A673 (cell line): ENCODE measurements around the gene TTI1. TPM values are rescaled to one million over a fixed set of nuclear protein-coding genes. Genes with fewer than 3 reads are reported as not detected.

Source experiments
- BruUV-seq: library from RNA; stranded (reverse); fragments of 400-500 nt; replicated peaks from 2 replicates; lab custom pipeline; 2021; lab: Mats Ljungman, UMichigan
- CTCF ChIA-PET: fragments of 300-600 bp; sonication (Branson Sonifier 250); formaldehyde crosslinking; loops from one replicate; lab custom pipeline; 2022; ENCODE audit warnings: antibody characterized with exemption; lab: Charles Lee
- POLR2A ChIA-PET: fragments of 300-600 bp; sonication (Branson Sonifier 250); formaldehyde crosslinking; loops from one replicate; lab custom pipeline; 2022; ENCODE audit warnings: antibody characterized with exemption; ENCODE audit not compliant: low non-redundant PET; lab: Charles Lee
- DNase-seq: peaks from one replicate; pipeline ENCODE4 v3.0.0-alpha.2; 2015; ENCODE audit warnings: low spot score
- H3K27ac ChIP-seq: fragments of 200-600 bp; sonication (generic); 2 replicates; pipeline ENCODE4 v1.5.1; 2016; ENCODE audit warnings: mixed run types, low read depth, mild to moderate bottlenecking, mixed read lengths, antibody characterized with exemption, low read length; ENCODE audit not compliant: poor library complexity, severe bottlenecking
- H3K27me3 ChIP-seq: fragments of 200-600 bp; sonication (generic); replicated peaks from 2 replicates; pipeline ENCODE4 v1.6.1; 2017; ENCODE audit warnings: mixed run types, low read depth, mild to moderate bottlenecking, mixed read lengths, antibody characterized with exemption, low read length; ENCODE audit not compliant: insufficient read depth, poor library complexity
- H3K36me3 ChIP-seq: fragments of 200-600 bp; sonication (generic); 2 replicates; pipeline ENCODE4 v1.6.1; 2016; ENCODE audit warnings: mixed run types, mild to moderate bottlenecking, mixed read lengths, antibody characterized with exemption, low read length; ENCODE audit not compliant: insufficient read depth, poor library complexity, severe bottlenecking
- H3K4me1 ChIP-seq: fragments of 200-600 bp; sonication (generic); 2 replicates; pipeline ENCODE4 v1.6.1; 2017; ENCODE audit warnings: mixed run types, mild to moderate bottlenecking, mixed read lengths, antibody characterized with exemption, low read length; ENCODE audit not compliant: insufficient read depth, poor library complexity, severe bottlenecking
- H3K4me3 ChIP-seq: fragments of 200-600 bp; sonication (generic); 2 replicates; pipeline ENCODE4 v1.5.1; 2016; ENCODE audit warnings: low read depth, mixed run types, mild to moderate bottlenecking, mixed read lengths, low read length; ENCODE audit not compliant: poor library complexity, severe bottlenecking
- H3K9me3 ChIP-seq: fragments of 200-600 bp; sonication (generic); 2 replicates; pipeline ENCODE4 v1.6.1; 2016; ENCODE audit warnings: mixed run types, low read depth, mild to moderate bottlenecking, mixed read lengths, antibody characterized with exemption, low read length; ENCODE audit not compliant: poor library complexity, severe bottlenecking
- CTCF ChIP-seq: fragments of 300-800, 200-600 bp; sonication (generic); conservative IDR thresholded peaks from 2 replicates; pipeline ENCODE4 v1.5.1; 2017; ENCODE audit warnings: low read depth, mild to moderate bottlenecking, antibody characterized with exemption, low read length, moderate library complexity, mixed read lengths
- EZH2 ChIP-seq: fragments of 200-600 bp; sonication (generic); IDR thresholded peaks from 2 replicates; pipeline ENCODE4 v1.6.1; 2017; ENCODE audit warnings: borderline replicate concordance, low read depth, mild to moderate bottlenecking, mixed read lengths, antibody characterized with exemption, low read length; ENCODE audit not compliant: poor library complexity, severe bottlenecking
- intact Hi-C: fragments of 100-400 bp; cut with micrococcal nuclease; formaldehyde crosslinking; loops from one replicate; pipeline ENCODE4 v1.10.0; 2022; ENCODE audit not compliant: unreplicated experiment
- total RNA-seq: library from RNA; stranded (reverse); gene quantifications from 2 replicates; pipeline ENCODE4 v1.2.3, GENCODE V29; 2021

Gene TTI1
- total RNA-seq, 1 experiment from 2014 or later, result 40.3 TPM

GRCh38 chr20:38046572-38046971, 13.3 kb upstream of the TTI1 start:
- Histone ChIP-seq H3K9me3 (no peaks in the 10 kb centered on the region), H3K27ac (no peak overlapping the region), H3K27me3 (no peaks in the 10 kb centered on the region), H3K36me3 (peaks cover 50% of the 10 kb centered on the region), H3K4me3 (no peak overlapping the region), H3K4me1 (no peaks in the 10 kb centered on the region)
- BruUV-seq, result no TSS peak
- intact Hi-C loops, result no loop called here
- ChIA-PET POLR2A (no interaction called here), CTCF (no interaction called here)
- TF ChIP-seq EZH2, result no peak
- no peak for TF ChIP-seq CTCF
- no peak for DNase-seq

DNA sequence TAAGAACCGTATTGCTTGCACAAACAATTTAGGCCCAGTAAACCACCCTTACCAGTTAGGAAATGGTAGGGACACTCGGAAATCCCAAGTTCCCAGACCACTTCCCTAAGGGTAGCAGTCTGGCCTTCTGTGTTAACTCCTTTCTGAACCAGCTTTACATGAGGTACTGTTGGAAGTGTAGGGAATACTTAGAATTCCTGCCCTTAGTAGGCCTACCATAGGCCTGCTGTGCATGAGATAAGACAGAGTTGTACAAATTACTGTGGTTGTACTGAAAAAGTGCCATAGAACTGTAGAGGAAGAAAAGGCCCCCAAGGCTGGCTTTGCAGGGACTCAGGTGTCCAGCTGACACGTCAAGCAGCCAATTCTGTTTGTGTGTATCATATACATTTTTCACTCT, 11.4 kb upstream of the TTI1 start:
- intact Hi-C loops, result no loop called here
- BruUV-seq, result no TSS peak
- Histone ChIP-seq H3K36me3 (peaks cover 55% of the 10 kb centered on the region), H3K27ac (no peak overlapping the region), H3K9me3 (no peaks in the 10 kb centered on the region), H3K4me1 (no peaks in the 10 kb centered on the region), H3K27me3 (no peaks in the 10 kb centered on the region), H3K4me3 (no peak overlapping the region)
- no peak for DNase-seq
- TF ChIP-seq EZH2 (no peak), CTCF (no peak)
- ChIA-PET CTCF (interaction anchor here (0.6 kb wide), 1 partner anchor 176 kb away, joined by 10 read pairs; no protein-coding TSS in a partner anchor), POLR2A (no interaction called here)

DNA sequence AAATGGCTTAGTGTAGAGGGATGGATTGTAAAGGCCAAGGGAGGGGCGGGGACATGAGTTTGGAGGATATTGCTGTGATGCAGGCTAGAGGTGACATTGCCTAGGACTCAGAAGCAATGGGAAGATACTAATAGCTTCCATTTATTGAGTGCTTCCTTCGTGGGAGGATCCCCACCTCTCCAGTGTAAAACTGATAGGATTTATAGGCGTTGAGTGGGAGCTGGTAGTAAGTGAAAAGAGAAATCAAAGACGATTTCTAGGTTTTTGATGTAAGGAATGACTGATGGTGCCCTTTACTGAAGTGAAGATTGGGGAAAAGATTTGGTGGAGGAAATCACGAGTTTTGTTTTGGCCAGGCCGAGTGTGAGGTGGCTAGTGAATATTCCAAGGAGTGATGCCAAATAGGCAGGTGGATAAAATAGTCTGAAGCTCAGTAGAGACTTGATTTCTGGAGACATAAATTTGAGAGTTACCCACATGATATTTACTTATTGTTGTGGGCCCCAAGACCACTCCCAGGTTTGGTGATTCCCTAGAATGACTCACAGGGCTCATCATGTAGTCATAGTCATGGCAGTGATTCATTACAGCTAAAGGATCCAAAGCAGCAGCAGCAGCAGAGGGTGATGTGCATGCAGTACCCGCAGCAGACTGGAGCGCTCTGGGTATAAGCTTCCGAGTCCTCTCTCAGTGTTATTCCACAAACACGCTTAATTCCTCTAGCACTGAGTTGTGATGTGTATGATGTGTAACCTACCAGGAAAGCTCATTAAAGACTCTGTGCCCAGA, 10.4 kb upstream of the TTI1 start:
- Histone ChIP-seq H3K9me3 (no peaks in the 10 kb centered on the region), H3K27ac (no peak overlapping the region), H3K4me3 (no peak overlapping the region), H3K36me3 (peaks cover 49% of the 10 kb centered on the region), H3K27me3 (no peaks in the 10 kb centered on the region), H3K4me1 (no peaks in the 10 kb centered on the region)
- CTCF ChIA-PET, result interaction anchor here (0.5 kb wide), 1 partner anchor 493 kb away, joined by 9 read pairs; no protein-coding TSS in a partner anchor
- intact Hi-C loops, result no loop called here
- POLR2A ChIA-PET, result no interaction called here
- DNase-seq, result peak; percentile 30
- TF ChIP-seq CTCF (no peak), EZH2 (no peak)
- no TSS peak for BruUV-seq
